T-cell (primary cell): ENCODE data around the gene B2M. TPM values are rescaled to one million over a fixed set of nuclear protein-coding genes. Genes with fewer than 3 reads are reported as not detected.

ENCODE experiments used
- ATAC-seq, 4 experiments: fragments of 200-7000 bp in 3 of 4; fragments of 150-1000 bp in 1 of 4; cut with Tn5 transposase; replicated peaks in 1 of 4; 1 replicate in 3 of 4; 2 replicates in 1 of 4; pipeline ENCODE4 v1.10.0; 2021; ENCODE audit warnings: moderate library complexity in 3 of 4, mild to moderate bottlenecking in 2 of 4, moderate number of reproducible peaks in 1 of 4
- CTCF ChIA-PET, 2 donors: fragments of 300-600 bp; sonication (Branson Sonifier 250); formaldehyde crosslinking; loops; one replicate each; lab custom pipeline; 2022; ENCODE audit warnings: antibody characterized with exemption in 2 of 2; lab: Charles Lee
- POLR2A ChIA-PET, 2 donors: fragments of 300-600 bp; sonication (Branson Sonifier 250); formaldehyde crosslinking; loops; one replicate each; lab custom pipeline; 2022; ENCODE audit warnings: antibody characterized with exemption in 2 of 2; lab: Charles Lee
- DNase-seq, 35 experiments: peaks; one replicate each; pipeline versions ENCODE4 v3.0.0 to v3.0.0-alpha.2; 2013 to 2023
- H3K27ac ChIP-seq: one replicate; pipeline ENCODE4 v1.5.1; 2013; ENCODE audit warnings: low read length
- H3K27me3 ChIP-seq, 2 experiments: replicated peaks in 1 of 2; 1 replicate in 1 of 2; 2 replicates in 1 of 2; pipeline versions ENCODE4 v1.6.1 to v1.7.0; 2013; ENCODE audit warnings: low read length in 1 of 2, mixed read lengths in 1 of 2; ENCODE audit not compliant: control insufficient read depth in 2 of 2, insufficient read depth in 2 of 2; ENCODE audit errors: extremely low read depth in 1 of 2
- H3K36me3 ChIP-seq, 2 donors: 1 replicate in 1 of 2; 2 replicates in 1 of 2; pipeline versions ENCODE4 v1.6.1 to v1.7.0; 2013; ENCODE audit warnings: low read length in 1 of 2; ENCODE audit not compliant: control insufficient read depth in 2 of 2, insufficient read depth in 1 of 2; ENCODE audit errors: extremely low read depth in 1 of 2
- H3K4me1 ChIP-seq, 2 experiments: 1 replicate in 1 of 2; 2 replicates in 1 of 2; pipeline versions ENCODE4 v1.6.1 to v1.7.0; 2013; ENCODE audit warnings: low read length in 2 of 2, mixed read lengths in 1 of 2; ENCODE audit not compliant: insufficient read depth in 2 of 2, control insufficient read depth in 1 of 2; ENCODE audit errors: extremely low read depth in 1 of 2
- H3K4me3 ChIP-seq, 2 donors: 1 replicate in 1 of 2; 2 replicates in 1 of 2; pipeline versions ENCODE4 v1.5.1 to v1.7.0; 2013; ENCODE audit warnings: mild to moderate bottlenecking in 2 of 2, low read length in 1 of 2, moderate library complexity in 1 of 2; ENCODE audit not compliant: control insufficient read depth in 1 of 2; ENCODE audit errors: extremely low read depth in 1 of 2
- H3K9me3 ChIP-seq: 2 replicates; pipeline ENCODE4 v1.7.0; 2013
- H3K27ac Mint-ChIP-seq, 2 donors: one replicate each; pipeline ENCODE4 v1.8.0; 2020 to 2021; ENCODE audit warnings: mild to moderate bottlenecking in 2 of 2, mixed read lengths in 2 of 2
- H3K27me3 Mint-ChIP-seq, 2 donors: one replicate each; pipeline ENCODE4 v1.8.0; 2021 to 2022; ENCODE audit warnings: mixed read lengths in 2 of 2
- H3K36me3 Mint-ChIP-seq: one replicate; pipeline ENCODE4 v1.8.0; 2021; ENCODE audit warnings: mixed read lengths
- H3K4me1 Mint-ChIP-seq, 3 donors: one replicate each; pipeline ENCODE4 v1.8.0; 2020 to 2022; ENCODE audit warnings: mixed read lengths in 3 of 3, mild to moderate bottlenecking in 1 of 3
- H3K4me3 Mint-ChIP-seq, 3 donors: one replicate each; pipeline ENCODE4 v1.8.0; 2020 to 2022; ENCODE audit warnings: mild to moderate bottlenecking in 3 of 3, mixed read lengths in 3 of 3, moderate library complexity in 3 of 3
- H3K9me3 Mint-ChIP-seq, 3 donors: one replicate each; pipeline ENCODE4 v1.8.0; 2020 to 2022; ENCODE audit warnings: mixed read lengths in 3 of 3
- WGBS: methylation state at CpG from one replicate; pipeline ENCODE4 v1.1.5; 2013; ENCODE audit warnings: missing lambda C conversion rate; ENCODE audit not compliant: insufficient coverage; 5-methylcytosine and 5-hydroxymethylcytosine counted together
- total RNA-seq, 35 experiments: library from RNA in 6 of 35; stranded (reverse) in 6 of 35; fragments of 120-200 nt in 1 of 35; gene quantifications; one replicate each; pipeline versions ENCODE4 v1.2.1 to v1.2.4 and lab custom pipeline; 2013 to 2026

B2M gene
- total RNA-seq, 5 donors from 2014 or later (not counting 1 experiment from before 2014, with no cell fraction given), result 5,457 to 6,662 (median 6,121) TPM

DNA sequence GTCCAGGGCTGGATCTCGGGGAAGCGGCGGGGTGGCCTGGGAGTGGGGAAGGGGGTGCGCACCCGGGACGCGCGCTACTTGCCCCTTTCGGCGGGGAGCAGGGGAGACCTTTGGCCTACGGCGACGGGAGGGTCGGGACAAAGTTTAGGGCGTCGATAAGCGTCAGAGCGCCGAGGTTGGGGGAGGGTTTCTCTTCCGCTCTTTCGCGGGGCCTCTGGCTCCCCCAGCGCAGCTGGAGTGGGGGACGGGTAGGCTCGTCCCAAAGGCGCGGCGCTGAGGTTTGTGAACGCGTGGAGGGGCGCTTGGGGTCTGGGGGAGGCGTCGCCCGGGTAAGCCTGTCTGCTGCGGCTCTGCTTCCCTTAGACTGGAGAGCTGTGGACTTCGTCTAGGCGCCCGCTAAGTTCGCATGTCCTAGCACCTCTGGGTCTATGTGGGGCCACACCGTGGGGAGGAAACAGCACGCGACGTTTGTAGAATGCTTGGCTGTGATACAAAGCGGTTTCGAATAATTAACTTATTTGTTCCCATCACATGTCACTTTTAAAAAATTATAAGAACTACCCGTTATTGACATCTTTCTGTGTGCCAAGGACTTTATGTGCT lies 527 bp downstream of the B2M start:
- Mint-ChIP-seq H3K9me3 (no peaks in the 10 kb centered on the region), H3K4me3 (peak overlapping the region; percentile 95 to 100 (median 98)), H3K27me3 (no peaks in the 10 kb centered on the region), H3K36me3 (peaks cover 67% of the 10 kb centered on the region), H3K27ac (peak overlapping the region; percentile 100), H3K4me1 (peaks cover 49 to 87% (median 49%) of the 10 kb centered on the region in 3 donors)
- Histone ChIP-seq H3K9me3 (no peaks in the 10 kb centered on the region), H3K4me1 (peaks cover 35 to 38% of the 10 kb centered on the region in 2 experiments), H3K4me3 (peak overlapping the region; percentile 89 to 96), H3K27me3 (no peaks in the 10 kb centered on the region), H3K36me3 (peaks cover 4 to 57% of the 10 kb centered on the region in 2 donors), H3K27ac (peak overlapping the region; percentile 99)
- ATAC-seq, result peak; percentile 21 to 42 (median 36)
- ChIA-PET CTCF (interaction anchor here (0.8 to 10.2 kb wide), 12 partner anchors 15 to 175 kb away, joined by 3 to 160 read pairs (median 8); partner anchors contain the start of genes TRIM69 (in 2 of the 2), EIF3J (in 1 of the 2) and SPG11 (in 1 of the 2)), POLR2A (interaction anchor here (0.6 to 10.2 kb wide), 12 partner anchors 10 to 47 kb away, joined by 3 to 289 read pairs (median 51); partner anchors contain the start of genes SPG11 (in 2 of the 2) and TRIM69 (in 2 of the 2))
- 0% methylated on average over 35 of the region's 46 CpGs for WGBS
- peak in 32 of 35 experiments; percentile 43 to 69 (median 52) for DNase-seq

DNA sequence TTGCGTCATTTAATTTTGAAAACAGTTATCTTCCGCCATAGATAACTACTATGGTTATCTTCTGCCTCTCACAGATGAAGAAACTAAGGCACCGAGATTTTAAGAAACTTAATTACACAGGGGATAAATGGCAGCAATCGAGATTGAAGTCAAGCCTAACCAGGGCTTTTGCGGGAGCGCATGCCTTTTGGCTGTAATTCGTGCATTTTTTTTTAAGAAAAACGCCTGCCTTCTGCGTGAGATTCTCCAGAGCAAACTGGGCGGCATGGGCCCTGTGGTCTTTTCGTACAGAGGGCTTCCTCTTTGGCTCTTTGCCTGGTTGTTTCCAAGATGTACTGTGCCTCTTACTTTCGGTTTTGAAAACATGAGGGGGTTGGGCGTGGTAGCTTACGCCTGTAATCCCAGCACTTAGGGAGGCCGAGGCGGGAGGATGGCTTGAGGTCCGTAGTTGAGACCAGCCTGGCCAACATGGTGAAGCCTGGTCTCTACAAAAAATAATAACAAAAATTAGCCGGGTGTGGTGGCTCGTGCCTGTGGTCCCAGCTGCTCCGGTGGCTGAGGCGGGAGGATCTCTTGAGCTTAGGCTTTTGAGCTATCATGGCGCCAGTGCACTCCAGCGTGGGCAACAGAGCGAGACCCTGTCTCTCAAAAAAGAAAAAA lies 1.2 kb downstream of the B2M start:
- Histone ChIP-seq H3K4me1 (peaks cover 41 to 42% of the 10 kb centered on the region in 2 experiments), H3K27ac (peak overlapping the region; percentile 99), H3K27me3 (no peaks in the 10 kb centered on the region), H3K4me3 (peak overlapping the region; percentile 89 to 96), H3K36me3 (peaks cover 5 to 58% of the 10 kb centered on the region in 2 donors), H3K9me3 (no peaks in the 10 kb centered on the region)
- DNase-seq (peak in 34 of 35 experiments; percentile 46 to 88 (median 66)), ATAC-seq (peak; percentile 16 to 30 (median 23))
- Mint-ChIP-seq H3K9me3 (no peaks in the 10 kb centered on the region), H3K36me3 (peaks cover 67% of the 10 kb centered on the region), H3K27ac (peak overlapping the region; percentile 100), H3K4me3 (peak overlapping the region; percentile 95 to 100 (median 98)), H3K27me3 (no peaks in the 10 kb centered on the region), H3K4me1 (peaks cover 53 to 87% (median 54%) of the 10 kb centered on the region in 3 donors)
- WGBS, result 0% methylated on average over 17 of the region's 24 CpGs
- POLR2A ChIA-PET, result interaction anchor here (0.6 to 10.2 kb wide), 18 partner anchors 9 to 286 kb away, joined by 3 to 289 read pairs (median 11); partner anchors contain the start of genes SPG11 (in 2 of the 2) and TRIM69 (in 2 of the 2)
- CTCF ChIA-PET, result interaction anchor here (0.8 to 10.2 kb wide), 5 partner anchors 16 to 47 kb away, joined by 5 to 160 read pairs (median 97); partner anchors contain the start of genes TRIM69 (in 2 of the 2) and SPG11 (in 1 of the 2)

DNA sequence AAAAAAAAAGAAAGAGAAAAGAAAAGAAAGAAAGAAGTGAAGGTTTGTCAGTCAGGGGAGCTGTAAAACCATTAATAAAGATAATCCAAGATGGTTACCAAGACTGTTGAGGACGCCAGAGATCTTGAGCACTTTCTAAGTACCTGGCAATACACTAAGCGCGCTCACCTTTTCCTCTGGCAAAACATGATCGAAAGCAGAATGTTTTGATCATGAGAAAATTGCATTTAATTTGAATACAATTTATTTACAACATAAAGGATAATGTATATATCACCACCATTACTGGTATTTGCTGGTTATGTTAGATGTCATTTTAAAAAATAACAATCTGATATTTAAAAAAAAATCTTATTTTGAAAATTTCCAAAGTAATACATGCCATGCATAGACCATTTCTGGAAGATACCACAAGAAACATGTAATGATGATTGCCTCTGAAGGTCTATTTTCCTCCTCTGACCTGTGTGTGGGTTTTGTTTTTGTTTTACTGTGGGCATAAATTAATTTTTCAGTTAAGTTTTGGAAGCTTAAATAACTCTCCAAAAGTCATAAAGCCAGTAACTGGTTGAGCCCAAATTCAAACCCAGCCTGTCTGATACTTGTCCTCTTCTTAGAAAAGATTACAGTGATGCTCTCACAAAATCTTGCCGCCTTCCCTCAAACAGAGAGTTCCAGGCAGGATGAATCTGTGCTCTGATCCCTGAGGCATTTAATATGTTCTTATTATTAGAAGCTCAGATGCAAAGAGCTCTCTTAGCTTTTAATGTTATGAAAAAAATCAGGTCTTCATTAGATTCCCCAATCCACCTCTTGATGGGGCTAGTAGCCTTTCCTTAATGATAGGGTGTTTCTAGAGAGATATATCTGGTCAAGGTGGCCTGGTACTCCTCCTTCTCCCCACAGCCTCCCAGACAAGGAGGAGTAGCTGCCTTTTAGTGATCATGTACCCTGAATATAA lies 2.0 kb downstream of the B2M start:
- Histone ChIP-seq H3K27me3 (no peaks in the 10 kb centered on the region), H3K9me3 (no peaks in the 10 kb centered on the region), H3K27ac (peak overlapping the region; percentile 99), H3K4me3 (peak overlapping the region; percentile 89 to 96), H3K36me3 (peaks cover 5 to 61% of the 10 kb centered on the region in 2 donors), H3K4me1 (peaks cover 44 to 47% of the 10 kb centered on the region in 2 experiments)
- CTCF ChIA-PET, result interaction anchor here (0.8 to 10.2 kb wide), 10 partner anchors 10 to 73 kb away, joined by 3 to 160 read pairs (median 5); partner anchors contain the start of genes SPG11 (in 2 of the 2) and TRIM69 (in 2 of the 2)
- ATAC-seq (no peak), DNase-seq (peak in 2 of 35 experiments; percentile 28 to 66)
- Mint-ChIP-seq H3K27ac (peak overlapping the region; percentile 100), H3K4me3 (peak overlapping the region; percentile 95 to 100 (median 98)), H3K4me1 (peaks cover 56 to 87% (median 58%) of the 10 kb centered on the region in 3 donors), H3K27me3 (no peaks in the 10 kb centered on the region), H3K9me3 (no peaks in the 10 kb centered on the region), H3K36me3 (peaks cover 68% of the 10 kb centered on the region)
- no CpG with 5 or more reads among the region's 5 CpGs for WGBS
- POLR2A ChIA-PET, result interaction anchor here (0.5 to 10.2 kb wide), 26 partner anchors 8 to 968 kb away, joined by 3 to 289 read pairs (median 9); partner anchors contain the start of genes SPG11 (in 2 of the 2) and TRIM69 (in 2 of the 2)

DNA sequence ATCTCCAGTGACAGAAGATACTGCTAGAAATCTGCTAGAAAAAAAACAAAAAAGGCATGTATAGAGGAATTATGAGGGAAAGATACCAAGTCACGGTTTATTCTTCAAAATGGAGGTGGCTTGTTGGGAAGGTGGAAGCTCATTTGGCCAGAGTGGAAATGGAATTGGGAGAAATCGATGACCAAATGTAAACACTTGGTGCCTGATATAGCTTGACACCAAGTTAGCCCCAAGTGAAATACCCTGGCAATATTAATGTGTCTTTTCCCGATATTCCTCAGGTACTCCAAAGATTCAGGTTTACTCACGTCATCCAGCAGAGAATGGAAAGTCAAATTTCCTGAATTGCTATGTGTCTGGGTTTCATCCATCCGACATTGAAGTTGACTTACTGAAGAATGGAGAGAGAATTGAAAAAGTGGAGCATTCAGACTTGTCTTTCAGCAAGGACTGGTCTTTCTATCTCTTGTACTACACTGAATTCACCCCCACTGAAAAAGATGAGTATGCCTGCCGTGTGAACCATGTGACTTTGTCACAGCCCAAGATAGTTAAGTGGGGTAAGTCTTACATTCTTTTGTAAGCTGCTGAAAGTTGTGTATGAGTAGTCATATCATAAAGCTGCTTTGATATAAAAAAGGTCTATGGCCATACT lies 4.0 kb downstream of the B2M start:
- no peaks in the 10 kb centered on the region for H3K27me3 ChIP-seq
- CTCF ChIA-PET, result interaction anchor here (0.6 to 10.2 kb wide), 5 partner anchors 13 to 203 kb away, joined by 12 to 160 read pairs (median 97); partner anchors contain the start of genes TRIM69 (in 2 of the 2) and SPG11 (in 1 of the 2)
- peak overlapping the region; percentile 93 to 94 for H3K27ac Mint-ChIP-seq
- no peak for ATAC-seq
- no peaks in the 10 kb centered on the region for H3K9me3 Mint-ChIP-seq
- peak in 2 of 35 experiments; percentile 50 to 51 for DNase-seq
- peak overlapping the region; percentile 99 for H3K27ac ChIP-seq
- POLR2A ChIA-PET, result interaction anchor here (0.5 to 10.2 kb wide), 11 partner anchors 9 to 109 kb away, joined by 3 to 289 read pairs (median 5); partner anchors contain the start of genes SPG11 (in 2 of the 2) and TRIM69 (in 2 of the 2)
- H3K4me1 Mint-ChIP-seq, result peaks cover 57 to 89% (median 60%) of the 10 kb centered on the region in 3 donors
- H3K27me3 Mint-ChIP-seq, result no peaks in the 10 kb centered on the region
- peak overlapping the region; percentile 89 to 96 for H3K4me3 ChIP-seq
- WGBS, result 0% methylated on average over 1 of the region's 6 CpGs
- no peaks in the 10 kb centered on the region for H3K9me3 ChIP-seq
- peaks cover 47 to 52% of the 10 kb centered on the region in 2 experiments for H3K4me1 ChIP-seq
- H3K4me3 Mint-ChIP-seq, result peak overlapping the region; percentile 95 to 100 (median 98)
- peaks cover 5 to 71% of the 10 kb centered on the region in 2 donors for H3K36me3 ChIP-seq
- H3K36me3 Mint-ChIP-seq, result peaks cover 74% of the 10 kb centered on the region

DNA sequence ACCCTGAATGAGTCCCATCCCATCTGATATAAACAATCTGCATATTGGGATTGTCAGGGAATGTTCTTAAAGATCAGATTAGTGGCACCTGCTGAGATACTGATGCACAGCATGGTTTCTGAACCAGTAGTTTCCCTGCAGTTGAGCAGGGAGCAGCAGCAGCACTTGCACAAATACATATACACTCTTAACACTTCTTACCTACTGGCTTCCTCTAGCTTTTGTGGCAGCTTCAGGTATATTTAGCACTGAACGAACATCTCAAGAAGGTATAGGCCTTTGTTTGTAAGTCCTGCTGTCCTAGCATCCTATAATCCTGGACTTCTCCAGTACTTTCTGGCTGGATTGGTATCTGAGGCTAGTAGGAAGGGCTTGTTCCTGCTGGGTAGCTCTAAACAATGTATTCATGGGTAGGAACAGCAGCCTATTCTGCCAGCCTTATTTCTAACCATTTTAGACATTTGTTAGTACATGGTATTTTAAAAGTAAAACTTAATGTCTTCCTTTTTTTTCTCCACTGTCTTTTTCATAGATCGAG lies 4.5 kb downstream of the B2M start:
- peak overlapping the region; percentile 93 to 94 for H3K27ac Mint-ChIP-seq
- DNase-seq, result peak in 1 of 35 experiments; percentile 33
- H3K4me3 Mint-ChIP-seq, result peak overlapping the region; percentile 95 to 100 (median 98)
- H3K4me1 ChIP-seq, result peaks cover 52 to 56% of the 10 kb centered on the region in 2 experiments
- H3K36me3 Mint-ChIP-seq, result peaks cover 74% of the 10 kb centered on the region
- CTCF ChIA-PET, result interaction anchor here in 1 of 2 donors (4.6 to 10.2 kb wide), 3 partner anchors 13 to 51 kb away, joined by 97 to 160 read pairs (median 153); partner anchors contain the start of genes SPG11 and TRIM69
- no peaks in the 10 kb centered on the region for H3K27me3 ChIP-seq
- H3K9me3 ChIP-seq, result no peaks in the 10 kb centered on the region
- POLR2A ChIA-PET, result interaction anchor here (0.5 to 10.2 kb wide), 10 partner anchors 8 to 109 kb away, joined by 3 to 289 read pairs (median 7); partner anchors contain the start of genes SPG11 (in 2 of the 2) and TRIM69 (in 2 of the 2)
- no CpG with 5 or more reads among the region's 2 CpGs for WGBS
- no peaks in the 10 kb centered on the region for H3K9me3 Mint-ChIP-seq
- H3K36me3 ChIP-seq, result peaks cover 5 to 71% of the 10 kb centered on the region in 2 donors
- no peaks in the 10 kb centered on the region for H3K27me3 Mint-ChIP-seq
- ATAC-seq, result no peak
- peaks cover 60 to 90% (median 63%) of the 10 kb centered on the region in 3 donors for H3K4me1 Mint-ChIP-seq
- H3K4me3 ChIP-seq, result peak overlapping the region; percentile 11 to 89
- peak overlapping the region; percentile 99 for H3K27ac ChIP-seq
